Skeletal muscle satellite cell (primary cell): ENCODE results near the gene DCTN1.
"Not testable (repeated sequence)": the region's sequence is repeated elsewhere in the genome, so short reads cannot be mapped to it uniquely, and the experiment has no call there.

ENCODE experiments used
- H3K27me3 ChIP-seq: 2 replicates; pipeline ENCODE4 v1.7.0; 2013; ENCODE audit warnings: low read length; ENCODE audit not compliant: control insufficient read depth, insufficient read depth
- H3K36me3 ChIP-seq: 2 replicates; pipeline ENCODE4 v1.7.0; 2013; ENCODE audit warnings: mild to moderate bottlenecking, control low read depth, low read length; ENCODE audit not compliant: insufficient read depth
- H3K4me1 ChIP-seq: 2 replicates; pipeline ENCODE4 v1.7.0; 2013; ENCODE audit warnings: low read length; ENCODE audit not compliant: control insufficient read depth, insufficient read depth
- H3K4me2 ChIP-seq: 2 replicates; pipeline ENCODE4 v1.7.0; 2013; ENCODE audit warnings: mild to moderate bottlenecking, low read length
- H3K4me3 ChIP-seq: 2 replicates; pipeline ENCODE4 v1.7.0; 2013; ENCODE audit warnings: low read length
- H3K9ac ChIP-seq: 2 replicates; pipeline ENCODE4 v1.7.0; 2013; ENCODE audit warnings: mild to moderate bottlenecking, low read depth, low read length, moderate library complexity
- H3K9me3 ChIP-seq: replicated peaks from 2 replicates; pipeline ENCODE4 v1.7.0; 2013; ENCODE audit warnings: mild to moderate bottlenecking, control low read depth, low read length

The DCTN1 gene

DNA sequence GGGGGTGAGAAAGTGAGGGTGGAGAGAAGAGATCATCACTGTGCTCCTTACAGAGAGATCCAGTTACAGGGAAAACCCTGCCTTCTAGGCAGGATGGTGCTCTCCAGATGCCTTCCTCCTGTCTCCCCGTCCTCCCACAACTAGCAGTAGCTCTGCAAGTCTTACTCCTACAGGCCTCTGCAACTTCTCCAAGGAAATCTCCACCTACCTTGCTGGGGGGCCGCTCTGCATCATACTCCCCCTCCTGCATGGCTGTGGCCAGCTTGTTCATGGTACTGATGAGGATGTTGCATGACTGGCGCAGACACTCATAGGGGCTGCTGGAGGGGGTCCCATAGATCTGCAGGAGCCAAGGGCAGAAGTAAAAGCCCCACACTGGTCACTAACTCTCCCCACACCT lies 14.1 kb downstream of the DCTN1 start:
- H3K9ac ChIP-seq, result no peak overlapping the region
- peaks cover 97% of the 10 kb centered on the region for H3K36me3 ChIP-seq
- H3K27me3 ChIP-seq, result no peaks in the 10 kb centered on the region
- H3K4me1 ChIP-seq, result no peaks in the 10 kb centered on the region
- H3K4me3 ChIP-seq, result no peak overlapping the region
- H3K9me3 ChIP-seq, result no peaks in the 10 kb centered on the region
- no peak overlapping the region for H3K4me2 ChIP-seq

DNA sequence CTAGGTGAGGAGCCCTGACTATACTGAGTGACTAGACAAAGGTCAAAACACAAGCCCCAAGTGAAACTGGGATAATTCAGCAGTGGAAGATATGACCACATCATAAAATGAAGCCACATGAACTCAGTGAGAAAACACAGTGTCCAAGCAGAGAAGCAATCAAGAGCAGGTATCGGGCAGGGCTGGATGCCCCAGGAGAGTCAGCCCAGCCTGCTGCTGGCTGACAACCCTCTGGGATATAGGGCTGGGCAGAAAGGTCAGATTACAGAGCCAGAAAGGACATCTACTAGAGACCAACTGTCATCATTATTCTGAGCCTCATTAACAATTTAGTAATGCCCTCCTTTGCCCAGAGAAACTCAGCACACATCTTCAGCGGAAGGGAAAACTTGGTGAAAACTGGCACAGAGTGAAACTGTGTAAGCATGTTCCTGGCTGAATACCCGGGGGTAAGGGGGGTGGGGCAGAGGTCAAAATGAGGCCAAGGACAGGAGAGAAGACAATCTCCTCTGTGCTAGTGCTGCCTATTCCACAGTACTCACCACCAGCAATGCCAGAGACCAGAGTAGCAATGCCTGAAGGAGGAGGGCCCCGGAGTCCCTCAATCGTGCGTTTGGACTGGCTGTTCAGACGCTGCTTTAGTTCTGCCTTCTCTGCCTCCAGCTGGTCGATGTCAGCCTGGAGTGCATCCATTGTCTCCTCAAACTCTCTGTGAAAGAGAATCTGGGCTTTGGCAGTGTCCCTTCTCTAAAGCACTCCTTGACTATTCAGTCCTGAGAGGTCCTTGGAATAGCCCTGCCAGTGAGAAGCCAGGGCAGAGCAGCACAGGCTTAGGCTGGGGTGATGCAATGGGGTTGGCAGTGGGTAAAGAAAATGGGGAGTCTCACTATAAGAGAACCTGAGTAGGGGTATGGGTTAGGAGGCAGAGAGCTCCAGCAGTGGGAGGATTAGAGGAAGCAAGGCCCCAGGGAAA lies 15.3 kb downstream of the DCTN1 start:
- Histone ChIP-seq H3K36me3 (peaks cover 97% of the 10 kb centered on the region), H3K4me2 (no peak overlapping the region), H3K9ac (no peak overlapping the region), H3K27me3 (no peaks in the 10 kb centered on the region), H3K9me3 (no peaks in the 10 kb centered on the region), H3K4me1 (no peaks in the 10 kb centered on the region), H3K4me3 (no peak overlapping the region)

DNA sequence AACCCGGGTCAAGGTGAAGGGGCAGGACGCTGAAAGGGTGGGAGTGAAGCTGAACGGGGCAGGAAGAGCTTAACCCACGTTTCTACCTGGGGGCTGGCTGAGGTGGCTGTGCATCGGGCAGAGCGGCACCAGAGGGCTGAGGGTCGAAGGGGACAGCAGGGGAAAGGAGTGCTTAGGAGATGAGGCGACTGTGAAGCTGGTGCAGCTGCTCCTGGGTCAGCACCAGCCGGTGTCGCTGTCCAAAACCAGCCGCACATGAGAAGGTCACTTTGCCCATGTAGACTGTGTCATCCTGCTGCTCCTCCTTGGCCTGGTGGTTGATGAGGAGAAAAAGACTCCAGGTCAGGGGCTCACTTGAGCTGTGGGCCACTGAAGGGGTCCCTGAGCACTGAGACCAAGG lies 18.8 kb downstream of the DCTN1 start:
- peaks cover 94% of the 10 kb centered on the region for H3K36me3 ChIP-seq
- no peak overlapping the region for H3K9ac ChIP-seq
- no peak overlapping the region for H3K4me3 ChIP-seq
- no peaks in the 10 kb centered on the region for H3K4me1 ChIP-seq
- H3K27me3 ChIP-seq, result no peaks in the 10 kb centered on the region
- H3K9me3 ChIP-seq, result no peaks in the 10 kb centered on the region
- no peak overlapping the region for H3K4me2 ChIP-seq

DNA sequence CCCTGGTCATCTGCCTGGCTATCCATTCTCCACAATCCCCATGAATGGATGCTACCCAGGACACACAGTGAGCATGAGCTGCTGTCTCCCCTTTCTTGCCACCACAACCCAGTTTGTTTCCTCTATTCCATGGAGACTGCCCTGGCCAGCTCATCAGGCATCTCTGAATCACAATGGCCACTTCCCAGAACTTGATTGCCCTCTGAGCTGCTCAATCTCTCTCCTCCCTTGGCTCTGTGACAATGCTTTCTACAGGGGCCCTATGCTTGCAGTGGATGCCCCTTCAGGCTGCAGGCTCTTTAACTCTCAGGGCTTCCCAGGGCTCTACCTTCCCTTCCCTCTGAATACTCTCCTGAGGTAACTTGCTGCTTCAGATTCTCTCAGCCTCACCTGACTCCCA lies 22.5 kb downstream of the DCTN1 start:
- Histone ChIP-seq H3K4me3 (no peak overlapping the region), H3K4me2 (no peak overlapping the region), H3K36me3 (peaks cover 66% of the 10 kb centered on the region), H3K9me3 (no peaks in the 10 kb centered on the region), H3K9ac (no peak overlapping the region), H3K4me1 (no peaks in the 10 kb centered on the region), H3K27me3 (no peaks in the 10 kb centered on the region)

DNA sequence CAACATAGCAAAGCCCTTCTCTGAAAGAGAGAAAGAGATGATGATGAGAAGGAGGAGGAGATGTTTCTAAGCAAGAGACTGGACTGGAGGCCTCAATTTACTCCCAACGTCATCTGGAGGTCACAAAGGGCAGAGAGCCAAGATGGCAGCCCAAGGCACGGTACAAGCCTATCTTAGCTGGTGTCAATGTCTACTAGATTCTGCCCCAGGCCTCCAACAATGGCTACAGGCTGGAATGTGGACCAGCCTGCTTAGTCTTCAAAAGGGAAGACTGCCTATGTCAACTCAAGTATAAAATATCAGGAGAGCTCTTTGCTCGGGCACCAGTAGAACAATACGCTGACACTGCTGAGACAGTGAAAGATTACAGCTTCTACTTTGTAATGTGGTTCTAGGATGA lies 30.2 kb downstream of the DCTN1 start:
- H3K9ac ChIP-seq, result no peak overlapping the region
- H3K4me1 ChIP-seq, result no peaks in the 10 kb centered on the region
- no peak overlapping the region for H3K4me3 ChIP-seq
- no peaks in the 10 kb centered on the region for H3K27me3 ChIP-seq
- H3K4me2 ChIP-seq, result no peak overlapping the region
- no peaks in the 10 kb centered on the region for H3K9me3 ChIP-seq
- no peaks in the 10 kb centered on the region for H3K36me3 ChIP-seq

DNA sequence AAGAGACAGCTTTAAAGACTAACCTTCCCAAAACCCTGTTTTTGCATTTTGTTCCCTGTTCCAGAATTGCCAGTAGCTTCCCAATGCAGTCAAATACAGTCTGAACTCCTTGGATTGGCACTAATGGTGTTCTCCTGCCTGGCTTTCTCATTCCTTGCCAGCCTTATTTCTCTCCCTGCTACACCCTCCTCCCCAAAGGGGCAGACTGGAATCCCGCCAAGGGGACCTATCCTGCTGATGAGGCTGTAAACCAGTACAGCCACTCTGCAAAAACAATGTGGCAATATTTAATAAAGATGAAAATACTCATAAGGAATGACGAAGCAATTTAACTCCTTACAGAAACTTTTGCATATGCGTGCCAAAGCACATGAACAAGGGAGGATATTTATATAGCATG lies 32.4 kb downstream of the DCTN1 start:
- Histone ChIP-seq H3K4me1 (no peaks in the 10 kb centered on the region), H3K36me3 (no peaks in the 10 kb centered on the region), H3K9me3 (no peaks in the 10 kb centered on the region), H3K9ac (no peak overlapping the region), H3K27me3 (no peaks in the 10 kb centered on the region), H3K4me2 (no peak overlapping the region), H3K4me3 (no peak overlapping the region)

DNA sequence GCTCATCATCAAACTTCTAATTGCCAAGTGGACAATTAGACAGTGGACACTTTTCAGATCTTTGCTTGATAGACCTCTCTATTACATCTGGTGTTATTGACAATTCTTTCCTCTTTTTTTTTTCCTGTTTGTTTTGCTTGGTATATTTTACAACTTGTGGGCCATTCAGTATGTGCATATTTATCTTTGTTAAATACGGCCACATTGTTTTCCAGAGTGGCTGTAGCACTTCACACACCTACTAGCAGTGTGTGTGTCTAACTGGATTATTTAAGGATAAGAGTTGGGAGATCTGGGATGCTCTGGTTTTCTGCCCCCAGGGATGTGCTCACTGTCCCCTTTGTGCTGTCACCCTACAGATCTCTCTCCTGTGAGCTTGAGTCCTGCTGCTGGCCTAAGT lies 32.8 kb downstream of the DCTN1 start:
- Histone ChIP-seq H3K27me3 (no peaks in the 10 kb centered on the region), H3K4me3 (no peak overlapping the region), H3K36me3 (no peaks in the 10 kb centered on the region), H3K4me1 (no peaks in the 10 kb centered on the region), H3K9me3 (no peaks in the 10 kb centered on the region), H3K4me2 (no peak overlapping the region), H3K9ac (no peak overlapping the region)

DNA sequence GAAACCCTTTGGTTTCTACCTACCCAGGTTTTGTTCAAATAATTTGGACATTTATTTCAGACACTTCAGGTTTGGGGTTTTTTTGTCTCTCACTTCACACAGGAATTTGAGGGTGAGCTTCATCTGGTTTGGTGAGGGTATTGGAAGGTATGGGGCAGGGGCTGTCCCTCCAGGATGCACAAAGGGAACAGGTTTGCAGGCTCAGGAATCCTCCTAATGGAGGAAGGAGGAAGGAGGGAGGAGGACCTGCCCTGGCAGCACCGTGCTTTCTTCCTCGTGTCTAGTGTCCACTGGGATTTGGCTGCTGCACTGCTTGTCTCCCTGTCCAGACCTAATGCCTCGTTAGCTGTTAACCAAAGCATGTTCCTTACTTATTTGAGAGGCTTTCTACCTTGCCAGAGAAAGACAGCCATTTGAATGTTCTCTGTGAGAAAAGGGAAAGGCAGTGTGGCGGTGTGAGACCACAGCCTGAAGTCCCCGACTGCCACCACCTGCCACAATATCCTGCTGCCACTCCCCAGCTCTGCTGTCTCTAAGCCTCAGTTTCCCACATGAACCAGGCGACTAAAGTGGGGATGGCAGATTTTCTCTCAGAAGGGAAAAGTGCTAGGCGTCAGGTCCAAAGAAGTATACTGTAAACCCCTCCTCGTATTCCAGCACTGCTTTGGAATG lies 34.7 kb downstream of the DCTN1 start:
- Histone ChIP-seq H3K36me3 (no peaks in the 10 kb centered on the region), H3K4me1 (no peaks in the 10 kb centered on the region), H3K27me3 (no peaks in the 10 kb centered on the region), H3K9ac (no peak overlapping the region), H3K4me2 (no peak overlapping the region), H3K4me3 (no peak overlapping the region), H3K9me3 (no peaks in the 10 kb centered on the region)

DNA sequence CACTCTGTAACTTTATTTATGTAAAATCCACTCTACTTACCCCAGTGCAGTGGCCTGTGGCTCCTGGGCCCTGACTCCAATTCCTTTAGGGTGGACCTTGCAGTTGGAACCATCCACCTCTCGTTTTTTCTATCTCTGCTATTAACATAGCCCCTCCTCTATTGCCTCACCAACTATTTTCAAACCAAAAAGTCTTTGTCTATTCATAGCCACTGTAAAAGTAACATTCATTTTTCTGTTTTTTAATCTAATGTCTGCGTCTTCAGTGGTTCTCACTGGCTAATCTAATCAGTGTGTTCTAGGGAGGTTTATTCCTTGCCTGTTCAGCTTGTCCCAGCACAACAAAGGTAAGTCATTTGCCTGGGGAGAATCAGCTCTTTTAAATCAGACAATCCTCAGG lies 36.8 kb downstream of the DCTN1 start, which contains the start of gene SLC4A5:
Gene SLC4A5 (minus strand): TSS at position 101 of the 400 bp plus-strand sequence. CDS start 28,393 bp downstream, outside the sequence.
- Histone ChIP-seq H3K27me3 (no peaks in the 10 kb centered on the region), H3K36me3 (no peaks in the 10 kb centered on the region), H3K9ac (no peak within 1 kb of the TSS), H3K9me3 (no peaks in the 10 kb centered on the region), H3K4me1 (no peaks in the 10 kb centered on the region), H3K4me3 (no peak within 1 kb of the TSS), H3K4me2 (no peak within 1 kb of the TSS)

DNA sequence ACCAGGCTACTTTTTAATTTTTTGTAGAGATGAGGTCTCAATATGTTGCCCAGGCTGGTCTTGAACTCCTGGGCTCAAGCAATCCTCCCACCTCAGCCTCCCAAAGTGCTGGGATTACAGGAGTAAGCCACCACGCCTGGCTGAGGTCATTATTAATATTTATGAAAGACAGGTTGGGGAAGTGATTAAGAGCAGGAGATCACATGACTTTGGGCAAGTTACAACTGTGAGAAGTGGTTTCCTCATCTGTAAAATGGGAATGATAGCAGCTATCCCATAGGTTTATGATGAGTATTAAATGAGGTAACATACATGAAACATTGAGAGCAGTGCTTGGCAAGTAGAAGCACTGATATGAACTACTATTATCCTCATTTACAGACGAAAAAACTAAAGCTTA lies 43.9 kb downstream of the DCTN1 start:
- H3K4me1 ChIP-seq, H3K4me2 ChIP-seq, H3K27me3 ChIP-seq, H3K9ac ChIP-seq, H3K36me3 ChIP-seq, H3K4me3 ChIP-seq, H3K9me3 ChIP-seq: not testable (repeated sequence)

DNA sequence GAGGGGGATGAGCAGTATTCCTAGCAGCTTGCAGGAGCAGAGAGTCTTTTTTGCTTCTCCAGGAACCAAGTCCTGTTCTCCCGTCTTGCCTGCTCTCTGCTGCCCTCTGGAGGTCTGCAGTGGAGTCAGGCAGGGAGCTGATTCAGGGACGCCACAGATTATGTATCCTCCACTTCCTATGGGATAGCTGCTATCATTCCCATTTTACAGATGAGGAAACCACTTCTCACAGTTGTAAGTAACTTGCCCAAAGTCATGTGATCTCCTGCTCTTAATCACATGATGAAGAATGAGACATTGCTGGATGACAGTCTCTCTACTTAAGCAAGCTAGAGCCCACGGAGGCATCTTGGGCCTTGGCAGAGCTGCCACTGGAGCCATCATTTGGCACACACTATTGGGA lies 45.2 kb downstream of the DCTN1 start:
- Histone ChIP-seq H3K27me3 (no peaks in the 10 kb centered on the region), H3K4me3 (no peak overlapping the region), H3K9ac (no peak overlapping the region), H3K9me3 (no peaks in the 10 kb centered on the region), H3K4me2 (no peak overlapping the region), H3K4me1 (no peaks in the 10 kb centered on the region), H3K36me3 (no peaks in the 10 kb centered on the region)
